K562 (cell line): ENCODE measurements around the gene CD79A. TPM values are rescaled to one million over a fixed set of nuclear protein-coding genes. Genes with fewer than 3 reads are reported as not detected.

Experiments
- ADNP ChIP-seq: fragments of 200-800 bp; sonication (Bioruptor generic); IDR thresholded peaks from 2 replicates; pipeline ENCODE4 v1.6.1; 2016; ENCODE audit warnings: missing genetic modification characterization, missing compliant biosample characterization
- DPF2 ChIP-seq: fragments of 450-650 bp; IDR thresholded peaks from 2 replicates; pipeline ENCODE4 v1.6.1; 2016
- EHMT2 ChIP-seq: fragments of 450-650 bp; IDR thresholded peaks from 2 replicates; pipeline ENCODE4 v1.6.1; 2018; ENCODE audit warnings: antibody characterized with exemption
- FOXA3 ChIP-seq, 2 experiments: fragments of 450-650 bp in 1 of 2; sonication (generic) in 1 of 2; formaldehyde crosslinking; IDR thresholded peaks in 1 of 2; conservative IDR thresholded peaks in 1 of 2; 2 replicates each; pipeline versions ENCODE4 v1.4.0 to v1.8.0; 2020 to 2022; ENCODE audit warnings: mild to moderate bottlenecking in 2 of 2, missing genetic modification reagents in 1 of 2
- HINFP ChIP-seq: fragments of 450-650 bp; conservative IDR thresholded peaks from 2 replicates; pipeline ENCODE4 v1.6.1; 2016; ENCODE audit warnings: missing genetic modification characterization, low read depth, mild to moderate bottlenecking, control low read depth, missing compliant biosample characterization
- HNRNPLL ChIP-seq: fragments of 200-400 bp; formaldehyde crosslinking; IDR thresholded peaks from 2 replicates; pipeline ENCODE4 v1.6.1; 2017; ENCODE audit warnings: low read length, low read depth, mild to moderate bottlenecking; ENCODE audit not compliant: poor library complexity, severe bottlenecking
- KHSRP ChIP-seq: fragments of 450-650 bp; IDR thresholded peaks from 2 replicates; pipeline ENCODE4 v1.6.1; 2017
- MXI1 ChIP-seq: IDR thresholded peaks from 2 replicates; pipeline ENCODE4 v1.6.1; 2011; ENCODE audit warnings: low read depth, mild to moderate bottlenecking, improper control_type of control experiment, low read length
- NCOR1 ChIP-seq: fragments of 450-650 bp; IDR thresholded peaks from 2 replicates; pipeline ENCODE4 v1.6.1; 2016; ENCODE audit warnings: mild to moderate bottlenecking, moderate library complexity
- PKNOX1 ChIP-seq: fragments of 450-650 bp; IDR thresholded peaks from 2 replicates; pipeline ENCODE4 v1.6.1; 2016
- RBFOX2 ChIP-seq: fragments of 200-400 bp; formaldehyde crosslinking; IDR thresholded peaks from 2 replicates; pipeline ENCODE4 v1.6.1; 2017; ENCODE audit warnings: low read depth, mild to moderate bottlenecking, low read length, moderate library complexity
- RCOR1 ChIP-seq, 2 experiments: IDR thresholded peaks; 2 replicates each; pipeline ENCODE4 v1.6.1; 2012; ENCODE audit warnings: low read depth in 2 of 2, low read length in 2 of 2, borderline replicate concordance in 1 of 2, improper control_type of control experiment in 1 of 2
- SIRT6 ChIP-seq: IDR thresholded peaks from one replicate; pipeline ENCODE4 v1.6.1; 2012; ENCODE audit warnings: low read depth, mild to moderate bottlenecking, control low read depth, inconsistent platforms, low read length, moderate library complexity
- SMAD3 ChIP-seq: fragments of 450-650 bp; formaldehyde crosslinking; conservative IDR thresholded peaks from 2 replicates; pipeline ENCODE4 v1.4.0; 2020; ENCODE audit warnings: mild to moderate bottlenecking
- XRCC3 ChIP-seq: fragments of 450-650 bp; IDR thresholded peaks from 2 replicates; pipeline ENCODE4 v1.6.1; 2017; ENCODE audit warnings: mild to moderate bottlenecking, moderate library complexity
- ZBTB49 ChIP-seq: sonication (generic); formaldehyde crosslinking; IDR thresholded peaks from 2 replicates; pipeline ENCODE4 v1.8.0; 2022; ENCODE audit warnings: missing genetic modification reagents, mild to moderate bottlenecking, borderline replicate concordance
- ZNF140 ChIP-seq: fragments of 250-450 bp; sonication (Bioruptor Pico); IDR thresholded peaks from 2 replicates; pipeline ENCODE4 v1.8.0; 2021; ENCODE audit warnings: moderate library complexity, mild to moderate bottlenecking, inconsistent platforms
- ZNF561 ChIP-seq: fragments of 450-650 bp; formaldehyde crosslinking; conservative IDR thresholded peaks from 2 replicates; pipeline ENCODE4 v1.4.0; 2020; ENCODE audit warnings: mild to moderate bottlenecking, moderate library complexity
- ZNF57 ChIP-seq: fragments of 450-650 bp; formaldehyde crosslinking; IDR thresholded peaks from 2 replicates; pipeline ENCODE4 v1.4.0; 2020; ENCODE audit warnings: mild to moderate bottlenecking, moderate library complexity
- ZNF639 ChIP-seq, 2 experiments: fragments of 200-800 bp in 1 of 2; sonication (Bioruptor generic) in 1 of 2; sonication (generic) in 1 of 2; formaldehyde crosslinking in 1 of 2; IDR thresholded peaks in 1 of 2; conservative IDR thresholded peaks in 1 of 2; 2 replicates each; pipeline versions ENCODE4 v1.5.0 to v1.6.1; 2016 to 2020; ENCODE audit warnings: missing compliant biosample characterization in 1 of 2, missing genetic modification characterization in 1 of 2, missing genetic modification reagents in 1 of 2
- ZNF707 ChIP-seq: fragments of 250-450 bp; sonication (Bioruptor Pico); conservative IDR thresholded peaks from 2 replicates; pipeline ENCODE4 v1.8.0; 2022; ENCODE audit warnings: inconsistent platforms, mild to moderate bottlenecking, moderate library complexity
- ZNF76 ChIP-seq: fragments of 250-450 bp; sonication (Bioruptor Pico); IDR thresholded peaks from 2 replicates; pipeline ENCODE4 v1.4.0; 2020; ENCODE audit warnings: mild to moderate bottlenecking, moderate library complexity, borderline replicate concordance
- polyA plus RNA-seq, 8 experiments: library from polyadenylated mRNA; depleted of rRNA in 4 of 8; stranded (reverse) in 5 of 8; unstranded in 3 of 8; fragments of >200 nt; fragmentation: Nextera tagmentation in 2 of 8; fragmentation: Illumina TruSeq in 1 of 8; extraction: Ambion mirVana in 2 of 8; extraction: Trizol in 1 of 8; gene quantifications; 2 replicates each; pipeline versions ENCODE4 v1.2.1 to v1.2.3, GENCODE V29; 2011 to 2014; ENCODE audit warnings: inconsistent platforms in 1 of 8, missing spikeins in 1 of 8
- total RNA-seq, 7 experiments: library from RNA; depleted of rRNA in 6 of 7; stranded (reverse); fragments of >200 nt in 6 of 7; fragmentation: Illumina TruSeq in 2 of 7; extraction: Trizol in 2 of 7; gene quantifications; 2 replicates each; pipeline versions ENCODE4 v1.2.1 to v1.2.3, GENCODE V29; 2011 to 2021; ENCODE audit warnings: low replicate concordance in 1 of 7

Gene CD79A
- total and polyA plus RNA-seq, 9 of the 15 experiments (the other 6 are each of a cell fraction or from before 2014, with no cell fraction given): 0.04 to 0.72 (median 0.17) TPM; not detected in 3

- TF ChIP-seq NCOR1: no peak
- no peak for TF ChIP-seq HNRNPLL
- no peak for TF ChIP-seq KHSRP
- no peak for TF ChIP-seq RBFOX2
- TF ChIP-seq PKNOX1: no peak
- peak; percentile 85 for TF ChIP-seq ADNP (tag)
- TF ChIP-seq DPF2: 0 out of 2 replicates have a peak, but pooled peaks have one; percentile 9
- no peak for TF ChIP-seq FOXA3 (CRISPR knock-in tag; conservative IDR thresholded peaks at IDR 0.05 in 1 of 2, IDR thresholded peaks at IDR 0.05 in 1 of 2)
- TF ChIP-seq RCOR1 (IDR thresholded peaks at IDR 0.05; ENCODE audit: borderline replicate concordance in 1 of 2, low read depth in 2 of 2, low read length in 2 of 2): peak; percentile 39 to 91; a peak in 3 of 4 replicates
- no peak for TF ChIP-seq ZNF639 (CRISPR knock-in tag; conservative IDR thresholded peaks at IDR 0.05 in 1 of 2, IDR thresholded peaks at IDR 0.05 in 1 of 2)
- TF ChIP-seq XRCC3: no peak
- TF ChIP-seq ZBTB49 (CRISPR knock-in tag): no peak
- TF ChIP-seq HINFP (tag): no peak
- no peak for TF ChIP-seq MXI1
- no peak for TF ChIP-seq EHMT2
- no peak for TF ChIP-seq SIRT6
- no peak for TF ChIP-seq ZNF561 (CRISPR knock-in tag)
- TF ChIP-seq ZNF707 (CRISPR knock-in tag): no peak
- TF ChIP-seq ZNF76 (CRISPR knock-in tag): no peak
- no peak for TF ChIP-seq ZNF140
- no peak for TF ChIP-seq SMAD3 (CRISPR knock-in tag)
- no peak for TF ChIP-seq ZNF57 (CRISPR knock-in tag)
These were observed 46.1 kb downstream of the CD79A start (continued) for GRCh38 chr19:41923045-41923788.
